WTC11 (cell line): ENCODE measurements around the gene ADAMTS18.

Experiments
- ATF2 ChIP-seq: sonication (generic); formaldehyde crosslinking; IDR thresholded peaks from 2 replicates; pipeline ENCODE4 v1.8.1; 2022; ENCODE audit warnings: low read depth, missing genetic modification reagents, borderline replicate concordance
- ATF3 ChIP-seq: sonication (generic); formaldehyde crosslinking; conservative IDR thresholded peaks from 2 replicates; pipeline ENCODE4 v1.8.1; 2022; ENCODE audit warnings: mild to moderate bottlenecking, missing genetic modification reagents
- CTCF ChIP-seq: fragments of 200-600 bp; IDR thresholded peaks from 2 replicates; pipeline ENCODE4 v1.8.0; 2022; ENCODE audit warnings: antibody characterized with exemption
- ELF4 ChIP-seq: sonication (generic); formaldehyde crosslinking; IDR thresholded peaks from 2 replicates; pipeline ENCODE4 v1.8.1; 2022; ENCODE audit warnings: low read depth, mild to moderate bottlenecking, moderate library complexity, missing genetic modification reagents
- IRF1 ChIP-seq: sonication (generic); formaldehyde crosslinking; IDR thresholded peaks from 2 replicates; pipeline ENCODE4 v1.8.0; 2023; ENCODE audit warnings: missing genetic modification reagents
- KAT7 ChIP-seq: sonication (generic); formaldehyde crosslinking; IDR thresholded peaks from 2 replicates; pipeline ENCODE4 v1.8.1; 2023; ENCODE audit warnings: missing genetic modification reagents, mild to moderate bottlenecking, borderline replicate concordance
- NR1H2 ChIP-seq: sonication (generic); formaldehyde crosslinking; IDR thresholded peaks from 2 replicates; pipeline ENCODE4 v1.9.0; 2021; ENCODE audit warnings: mild to moderate bottlenecking, moderate library complexity, missing genetic modification reagents
- USF2 ChIP-seq: sonication (generic); formaldehyde crosslinking; IDR thresholded peaks from 2 replicates; pipeline ENCODE4 v1.8.1; 2023; ENCODE audit warnings: mild to moderate bottlenecking, missing genetic modification reagents, moderate library complexity
- ZNF121 ChIP-seq: sonication (generic); formaldehyde crosslinking; IDR thresholded peaks from 2 replicates; pipeline ENCODE4 v1.8.0; 2023; ENCODE audit warnings: missing genetic modification reagents
- ZNF396 ChIP-seq: fragments of 250-450 bp; sonication (Bioruptor Pico); IDR thresholded peaks from 2 replicates; pipeline ENCODE4 v1.8.0; 2021; ENCODE audit warnings: mild to moderate bottlenecking, moderate library complexity, borderline replicate concordance

GRCh38 chr16:77285676-77286075 is 149.2 kb downstream of the ADAMTS18 start:
- TF ChIP-seq CTCF (no peak), USF2 (CRISPR knock-in tag) (no peak), IRF1 (CRISPR knock-in tag) (no peak), ELF4 (CRISPR knock-in tag) (no peak), NR1H2 (no peak), ATF3 (CRISPR knock-in tag) (no peak), ATF2 (no peak), ZNF121 (CRISPR knock-in tag) (no peak), KAT7 (CRISPR knock-in tag) (no peak), ZNF396 (no peak)
